ENCODE data around the gene DPYD.

DNA sequence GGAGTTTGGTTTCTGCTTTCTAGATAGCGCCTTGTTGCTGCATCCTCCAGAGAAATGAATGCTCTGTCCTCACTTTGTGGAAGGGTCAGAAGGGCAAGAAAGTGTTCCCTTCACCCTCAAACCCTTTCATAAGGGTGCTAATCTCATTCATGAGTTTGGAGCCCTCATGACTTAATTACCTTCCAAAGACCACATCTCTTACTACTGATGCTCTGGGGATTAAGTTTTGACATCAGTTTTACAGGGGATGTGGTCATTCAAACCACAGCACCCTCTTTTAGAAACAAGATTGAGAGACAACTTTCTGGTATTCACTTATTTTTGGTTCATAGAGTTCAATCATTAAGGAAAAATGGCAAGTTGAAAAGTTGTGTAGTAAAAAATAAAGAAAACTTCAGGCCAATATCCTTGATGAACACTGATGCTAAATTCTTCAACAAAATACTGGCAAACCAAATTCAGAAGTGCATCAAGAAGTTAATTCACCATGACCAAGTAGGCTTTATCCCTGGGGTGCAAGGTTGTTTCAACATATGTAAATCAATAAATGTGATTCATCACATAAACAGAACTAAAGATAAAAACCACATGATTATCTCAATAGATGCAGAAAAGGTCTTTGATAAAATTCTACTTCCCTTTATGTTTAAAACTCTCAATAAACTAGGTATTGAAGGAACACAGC is 757.1 kb downstream of the DPYD start:
- TF ChIP-seq HDAC6 (IDR thresholded peaks at IDR 0.05; ENCODE audit: low read depth, low read length) (no peak), FOXJ3 (CRISPR knock-in tag; IDR thresholded peaks at IDR 0.05) (no peak)
